H1 (cell line): ENCODE measurements around the gene MRPS35. TPM values are rescaled to one million over a fixed set of nuclear protein-coding genes. Genes with fewer than 3 reads are reported as not detected.

ENCODE experiments used
- CTCF ChIA-PET: fragments of 300-600 bp; sonication (Branson Sonifier 250); formaldehyde crosslinking; loops from one replicate; lab custom pipeline; 2021; ENCODE audit not compliant: partially characterized antibody; lab: Charles Lee
- POLR2A ChIA-PET: fragments of 300-600 bp; sonication (Branson Sonifier 250); formaldehyde crosslinking; loops from one replicate; lab custom pipeline; 2021; ENCODE audit warnings: inconsistent platforms; ENCODE audit not compliant: partially characterized antibody; lab: Charles Lee
- DNase-seq, 2 experiments: peaks; one replicate each; pipeline versions ENCODE4 v3.0.0 to v3.0.0-alpha.2; 2010 to 2022; ENCODE audit warnings: low spot score in 2 of 2, low read depth in 1 of 2, mixed read lengths in 1 of 2
- FAIRE-seq: peaks from 2 replicates; lab custom pipeline; 2011; peaks lifted over from hg19 to GRCh38; lab: Jason Lieb, UNC
- H2AFZ ChIP-seq: 2 replicates; pipeline ENCODE4 v1.8.1; 2012; ENCODE audit warnings: low read length, inconsistent platforms
- H2AK5ac ChIP-seq: 2 replicates; pipeline ENCODE4 v1.6.1; 2013; ENCODE audit warnings: low read depth, low read length
- H2BK120ac ChIP-seq: replicated peaks from 2 replicates; pipeline ENCODE3; 2013; ENCODE audit warnings: low read depth, low read length, inconsistent platforms
- H2BK12ac ChIP-seq: 2 replicates; pipeline ENCODE4 v1.6.1; 2013; ENCODE audit warnings: low read depth, low read length
- H2BK15ac ChIP-seq: 2 replicates; pipeline ENCODE4 v1.6.1; 2013; ENCODE audit warnings: low read length
- H2BK20ac ChIP-seq: 2 replicates; pipeline ENCODE4 v1.6.1; 2013; ENCODE audit warnings: low read length
- H2BK5ac ChIP-seq: 2 replicates; pipeline ENCODE4 v1.6.1; 2013; ENCODE audit warnings: low read depth, low read length
- H3K14ac ChIP-seq: 2 replicates; pipeline ENCODE4 v1.6.1; 2013; ENCODE audit warnings: inconsistent platforms; ENCODE audit not compliant: insufficient read length
- H3K18ac ChIP-seq: 2 replicates; pipeline ENCODE4 v1.6.1; 2013; ENCODE audit warnings: low read length; ENCODE audit errors: extremely low read depth
- H3K23ac ChIP-seq: 2 replicates; pipeline ENCODE4 v1.6.1; 2013; ENCODE audit warnings: inconsistent platforms; ENCODE audit not compliant: insufficient read length
- H3K23me2 ChIP-seq: 2 replicates; pipeline ENCODE4 v1.6.1; 2013; ENCODE audit warnings: low read depth, low read length
- H3K27ac ChIP-seq: 2 replicates; pipeline ENCODE4 v1.6.1; 2011; ENCODE audit warnings: low read depth, low read length, inconsistent platforms
- H3K27me3 ChIP-seq, 4 experiments: replicated peaks in 1 of 4; 1 replicate in 1 of 4; 2 replicates in 3 of 4; pipeline versions ENCODE4 v1.6.1 to v1.8.1; 2011 to 2013; ENCODE audit warnings: low read length in 3 of 4, mild to moderate bottlenecking in 3 of 4, inconsistent platforms in 2 of 4, mixed read lengths in 2 of 4, moderate library complexity in 1 of 4; ENCODE audit not compliant: control insufficient read depth in 3 of 4, insufficient read depth in 3 of 4; ENCODE audit errors: extremely low read depth in 1 of 4
- H3K36me3 ChIP-seq, 4 experiments: 2 replicates each; pipeline versions ENCODE4 v1.6.1 to v1.8.1; 2011 to 2013; ENCODE audit warnings: mild to moderate bottlenecking in 4 of 4, low read length in 3 of 4, moderate library complexity in 2 of 4, control low read depth in 1 of 4, inconsistent platforms in 1 of 4; ENCODE audit not compliant: insufficient read depth in 4 of 4, control insufficient read depth in 2 of 4
- H3K4ac ChIP-seq: replicated peaks from 2 replicates; pipeline ENCODE3; 2013; ENCODE audit warnings: low read length, low read depth, mixed read lengths, inconsistent platforms; ENCODE audit not compliant: insufficient read length
- H3K4me1 ChIP-seq, 4 experiments: replicated peaks in 1 of 4; 1 replicate in 1 of 4; 2 replicates in 3 of 4; pipeline versions ENCODE4 v1.6.1 to v1.8.1; 2011 to 2013; ENCODE audit warnings: low read length in 3 of 4, inconsistent platforms in 2 of 4, mixed read lengths in 1 of 4; ENCODE audit not compliant: insufficient read depth in 4 of 4, control insufficient read depth in 3 of 4
- H3K4me2 ChIP-seq, 2 experiments: 2 replicates each; pipeline versions ENCODE4 v1.6.1 to v1.8.1; 2011 to 2013; ENCODE audit warnings: low read depth in 2 of 2, low read length in 2 of 2, control low read depth in 1 of 2, inconsistent platforms in 1 of 2, mild to moderate bottlenecking in 1 of 2; ENCODE audit not compliant: insufficient read depth in 1 of 2
- H3K4me3 ChIP-seq, 4 experiments: fragments of 200-600, 300-600 bp in 1 of 4; sonication (generic), shearing (Covaris generic), sonication (Bioruptor Twin) in 1 of 4; 2 replicates each; pipeline versions ENCODE4 v1.5.1 to v1.8.1; 2011 to 2016; ENCODE audit warnings: low read length in 4 of 4, low read depth in 3 of 4, control low read depth in 2 of 4, inconsistent platforms in 2 of 4, mild to moderate bottlenecking in 2 of 4, mixed read lengths in 1 of 4, moderate library complexity in 1 of 4; ENCODE audit not compliant: insufficient read depth in 2 of 4; ENCODE audit errors: extremely low read depth in 1 of 4
- H3K56ac ChIP-seq: replicated peaks from 2 replicates; pipeline ENCODE3; 2013; ENCODE audit warnings: low read depth, mild to moderate bottlenecking, mixed read lengths, low read length, inconsistent platforms; ENCODE audit not compliant: insufficient read length
- H3K79me1 ChIP-seq: 2 replicates; pipeline ENCODE4 v1.6.1; 2013; ENCODE audit warnings: low read depth, low read length, control low read depth
- H3K79me2 ChIP-seq, 2 experiments: 2 replicates each; pipeline versions ENCODE4 v1.6.1 to v1.8.1; 2012 to 2013; ENCODE audit warnings: low read length in 2 of 2, mild to moderate bottlenecking in 2 of 2, inconsistent platforms in 1 of 2; ENCODE audit not compliant: insufficient read depth in 2 of 2, control insufficient read depth in 1 of 2
- H3K9ac ChIP-seq, 4 experiments: replicated peaks in 1 of 4; 1 replicate in 1 of 4; 2 replicates in 3 of 4; pipeline versions ENCODE4 v1.6.1 to v1.8.1; 2011 to 2013; ENCODE audit warnings: low read depth in 3 of 4, low read length in 3 of 4, control low read depth in 2 of 4, mild to moderate bottlenecking in 2 of 4, moderate library complexity in 2 of 4, inconsistent platforms in 1 of 4; ENCODE audit errors: extremely low read depth in 1 of 4
- H3K9me3 ChIP-seq, 2 experiments: 2 replicates each; pipeline versions ENCODE4 v1.6.1 to v1.8.1; 2012 to 2013; ENCODE audit warnings: mild to moderate bottlenecking in 2 of 2, moderate library complexity in 2 of 2, control low read depth in 1 of 2, inconsistent platforms in 1 of 2, low read depth in 1 of 2, low read length in 1 of 2, mixed read lengths in 1 of 2; ENCODE audit not compliant: insufficient read depth in 2 of 2
- H4K20me1 ChIP-seq, 2 experiments: replicated peaks in 1 of 2; 2 replicates each; pipeline versions ENCODE3 to v1.8.1; 2011 to 2013; ENCODE audit warnings: inconsistent platforms in 2 of 2, low read length in 2 of 2, mild to moderate bottlenecking in 1 of 2; ENCODE audit not compliant: insufficient read depth in 2 of 2, control insufficient read depth in 1 of 2
- H4K5ac ChIP-seq: 2 replicates; pipeline ENCODE4 v1.6.1; 2013; ENCODE audit warnings: low read length, low read depth, mixed read lengths, inconsistent platforms; ENCODE audit not compliant: insufficient read length
- H4K8ac ChIP-seq: 2 replicates; pipeline ENCODE4 v1.8.0; 2013; ENCODE audit warnings: mild to moderate bottlenecking, moderate library complexity, low read length, inconsistent platforms; ENCODE audit not compliant: insufficient read depth; ENCODE audit errors: extremely low read depth
- H4K91ac ChIP-seq: replicated peaks from 2 replicates; pipeline ENCODE3; 2013; ENCODE audit warnings: low read length, mixed read lengths, inconsistent platforms; ENCODE audit not compliant: insufficient read length
- CBX8 ChIP-seq: fragments of 300-800, 300-1000 bp; sonication (generic); IDR thresholded peaks from 2 replicates; pipeline ENCODE4 v1.7.1; 2016; ENCODE audit warnings: low read depth, low read length, borderline replicate concordance
- RAD21 ChIP-seq, 2 experiments: IDR thresholded peaks in 1 of 2; conservative IDR thresholded peaks in 1 of 2; 2 replicates each; pipeline ENCODE4 v1.6.1; 2011; ENCODE audit warnings: low read depth in 2 of 2, low read length in 2 of 2, improper control_type of control experiment in 1 of 2, inconsistent platforms in 1 of 2, mild to moderate bottlenecking in 1 of 2, moderate library complexity in 1 of 2
- RFX5 ChIP-seq: IDR thresholded peaks from 2 replicates; pipeline ENCODE4 v1.6.1; 2011; ENCODE audit warnings: low read depth, low read length, improper control_type of control experiment, borderline replicate concordance
- SRF ChIP-seq: IDR thresholded peaks from 2 replicates; pipeline ENCODE4 v1.6.1; 2011; ENCODE audit warnings: mild to moderate bottlenecking, low read depth, low read length, moderate library complexity
- SUZ12 ChIP-seq: fragments of 200-600 bp; sonication (generic); IDR thresholded peaks from 2 replicates; pipeline ENCODE4 v1.6.1; 2012; ENCODE audit warnings: mild to moderate bottlenecking, inconsistent platforms, low read length, moderate library complexity, mixed read lengths
- TAF1 ChIP-seq: IDR thresholded peaks from 2 replicates; pipeline ENCODE4 v1.6.1; 2011; ENCODE audit warnings: mild to moderate bottlenecking, low read depth, low read length
- ZNF274 ChIP-seq: IDR thresholded peaks from 2 replicates; pipeline ENCODE4 v1.7.0; 2012; ENCODE audit warnings: low read length, borderline replicate concordance; ENCODE audit errors: extremely low read depth
- WGBS, 2 experiments: shearing (Covaris generic) in 1 of 2; methylation state at CpG; one replicate each; pipeline versions ENCODE4 v1.1.6 to v1.1.7; 2013 to 2015; ENCODE audit warnings: low lambda C conversion rate in 2 of 2, mixed read lengths in 2 of 2, inconsistent platforms in 1 of 2, low coverage in 1 of 2, missing lambda C conversion rate in 1 of 2; ENCODE audit not compliant: insufficient replicate concordance in 2 of 2, insufficient coverage in 1 of 2, insufficient read length in 1 of 2; ENCODE audit errors: extremely low coverage in 1 of 2, missing lambda C conversion rate in 1 of 2; 5-methylcytosine and 5-hydroxymethylcytosine counted together
- polyA plus RNA-seq, 7 experiments: library from polyadenylated mRNA; depleted of rRNA in 3 of 7; stranded (reverse) in 5 of 7; unstranded in 2 of 7; fragments of >200 nt in 5 of 7; fragments of 200-250 nt in 2 of 7; gene quantifications; 1 replicate in 5 of 7; 2 replicates in 1 of 7; 4 replicates in 1 of 7; pipeline versions ENCODE4 v1.2.1 to v1.2.3, GENCODE V29; 2011 to 2013; ENCODE audit warnings: missing spikeins in 2 of 7, mixed read lengths in 2 of 7
- total RNA-seq: library from RNA; stranded (reverse); fragmentation: NEBNext Ultra II Directional; extraction: Animal tissue kit (Norgen Biotek cat#: 25700); gene quantifications from 2 replicates; pipeline ENCODE4 v1.2.1, GENCODE V29; 2021
- TF ChIP-seq, protein P1 (sequence below), 3 experiments: IDR thresholded peaks; 1 replicate in 2 of 3; 2 replicates in 1 of 3; pipeline versions ENCODE4 v1.5.1 to v1.6.1; 2011; ENCODE audit warnings: low read length in 3 of 3, mild to moderate bottlenecking in 3 of 3, inconsistent platforms in 2 of 3, low read depth in 1 of 3, moderate library complexity in 1 of 3; ENCODE audit not compliant: insufficient read depth in 1 of 3; ENCODE audit errors: control extremely low read depth in 1 of 3
- TF ChIP-seq, protein P2 (sequence below): IDR thresholded peaks from 2 replicates; pipeline ENCODE4 v1.6.1; 2011; ENCODE audit warnings: low read depth, mild to moderate bottlenecking, low read length; ENCODE audit not compliant: insufficient read depth

MRPS35 gene
- total and polyA plus RNA-seq, 2 of the 8 experiments (the other 6 are each of a cell fraction or from before 2014, with no cell fraction given): 26.8 to 47.9 TPM

DNA sequence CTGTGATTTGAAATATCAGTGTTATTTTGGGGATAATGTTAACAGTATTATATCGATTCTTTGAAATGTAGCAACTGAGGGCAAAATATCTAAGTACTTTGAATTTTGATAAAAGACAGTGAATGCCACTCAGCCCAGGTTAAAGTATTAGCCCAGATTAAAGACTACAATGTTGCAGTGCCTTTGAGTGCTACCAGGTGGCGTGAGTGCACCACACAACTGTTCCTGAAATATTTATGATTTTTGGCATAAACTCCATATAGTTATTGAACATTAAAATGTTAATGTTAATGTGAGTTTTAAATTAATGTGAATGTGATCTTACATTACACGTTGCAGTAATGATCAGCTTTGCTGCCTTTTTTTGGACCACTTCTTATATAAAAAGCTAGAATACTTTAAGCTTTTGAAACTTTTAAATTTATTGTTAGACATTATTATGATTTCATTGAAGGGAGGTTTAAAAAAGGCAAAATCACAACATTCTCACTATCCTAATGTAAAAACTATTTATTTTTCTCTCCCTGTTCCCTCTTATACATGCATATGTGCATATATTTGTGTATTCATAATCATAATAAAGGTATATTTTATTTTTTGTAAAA is 22.5 kb downstream of the MRPS35 start:
- Histone ChIP-seq H3K79me2 (no peaks in the 10 kb centered on the region), H4K20me1 (peaks cover 0 to 2% of the 10 kb centered on the region in 2 experiments), H3K4me3 (no peak overlapping the region), H3K4me1 (no peaks in the 10 kb centered on the region), H3K9ac (no peak overlapping the region), H2BK15ac (no peak overlapping the region), H2AFZ (no peak overlapping the region), H2BK120ac (no peak overlapping the region), H4K5ac (no peak overlapping the region), H3K4me2 (no peak overlapping the region), H3K23ac (no peak overlapping the region), H4K91ac (no peak overlapping the region), H4K8ac (no peak overlapping the region), H2BK20ac (no peak overlapping the region), H2AK5ac (no peak overlapping the region), H3K36me3 (peaks cover 0 to 32% (median 2%) of the 10 kb centered on the region in 4 experiments; a peak in 3 of 8 replicates), H3K27ac (no peak overlapping the region), H3K4ac (no peak overlapping the region), H3K18ac (no peak overlapping the region), H3K9me3 (no peaks in the 10 kb centered on the region), H3K27me3 (no peaks in the 10 kb centered on the region), H3K56ac (no peak overlapping the region), H2BK5ac (no peak overlapping the region), H3K23me2 (no peaks in the 10 kb centered on the region), H3K79me1 (no peaks in the 10 kb centered on the region), H2BK12ac (no peak overlapping the region), H3K14ac (no peak overlapping the region)
- DNase-seq (no peak), FAIRE-seq (peak; percentile 42)
- CTCF ChIA-PET: interaction anchor here (0.6 to 2.9 kb wide), 30 partner anchors 8 to 1257 kb away, joined by 3 to 15 read pairs (median 4); no protein-coding TSS in a partner anchor
- WGBS, 2 experiments: 56% methylated on average over 3 of the region's 3 CpGs; no CpG with 5 or more reads in 1 of the 2 experiments
- POLR2A ChIA-PET: no interaction called here
- TF ChIP-seq, protein P1, sequence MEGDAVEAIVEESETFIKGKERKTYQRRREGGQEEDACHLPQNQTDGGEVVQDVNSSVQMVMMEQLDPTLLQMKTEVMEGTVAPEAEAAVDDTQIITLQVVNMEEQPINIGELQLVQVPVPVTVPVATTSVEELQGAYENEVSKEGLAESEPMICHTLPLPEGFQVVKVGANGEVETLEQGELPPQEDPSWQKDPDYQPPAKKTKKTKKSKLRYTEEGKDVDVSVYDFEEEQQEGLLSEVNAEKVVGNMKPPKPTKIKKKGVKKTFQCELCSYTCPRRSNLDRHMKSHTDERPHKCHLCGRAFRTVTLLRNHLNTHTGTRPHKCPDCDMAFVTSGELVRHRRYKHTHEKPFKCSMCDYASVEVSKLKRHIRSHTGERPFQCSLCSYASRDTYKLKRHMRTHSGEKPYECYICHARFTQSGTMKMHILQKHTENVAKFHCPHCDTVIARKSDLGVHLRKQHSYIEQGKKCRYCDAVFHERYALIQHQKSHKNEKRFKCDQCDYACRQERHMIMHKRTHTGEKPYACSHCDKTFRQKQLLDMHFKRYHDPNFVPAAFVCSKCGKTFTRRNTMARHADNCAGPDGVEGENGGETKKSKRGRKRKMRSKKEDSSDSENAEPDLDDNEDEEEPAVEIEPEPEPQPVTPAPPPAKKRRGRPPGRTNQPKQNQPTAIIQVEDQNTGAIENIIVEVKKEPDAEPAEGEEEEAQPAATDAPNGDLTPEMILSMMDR (IDR thresholded peaks at IDR 0.05; ENCODE audit: control extremely low read depth in 1 of 3, insufficient read depth in 1 of 3, low read depth in 1 of 3, low read length in 3 of 3): peak in 2 of 3 experiments; percentile 74 to 75; a peak in 3 of 4 replicates
- no peak for TF ChIP-seq RFX5
- peak; percentile 86 to 90 for TF ChIP-seq RAD21 (IDR thresholded peaks at IDR 0.05 in 1 of 2, conservative IDR thresholded peaks at IDR 0.05 in 1 of 2; ENCODE audit: low read depth in 2 of 2, low read length in 2 of 2)
- TF ChIP-seq ZNF274: no peak
- no peak for TF ChIP-seq TAF1
- no peak for TF ChIP-seq CBX8
- no peak for TF ChIP-seq SUZ12
- TF ChIP-seq SRF: no peak
- TF ChIP-seq, protein P2, sequence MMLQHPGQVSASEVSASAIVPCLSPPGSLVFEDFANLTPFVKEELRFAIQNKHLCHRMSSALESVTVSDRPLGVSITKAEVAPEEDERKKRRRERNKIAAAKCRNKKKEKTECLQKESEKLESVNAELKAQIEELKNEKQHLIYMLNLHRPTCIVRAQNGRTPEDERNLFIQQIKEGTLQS: no peak
